Measurements from ENCODE around the gene GABRP.

- TF ChIP-seq GATA3 (IDR thresholded peaks at IDR 0.05; ENCODE audit: low read depth, low read length) (no peak), GATA2 (IDR thresholded peaks at IDR 0.05; ENCODE audit: low read depth, low read length) (no peak)
Observed at GRCh38 chr5:170819824-170820223, 36.3 kb downstream of the GABRP start.
